Pulmonary artery endothelial cell (primary cell): ENCODE data around the gene TTBK2. TPM values are rescaled to one million over a fixed set of nuclear protein-coding genes. Genes with fewer than 3 reads are reported as not detected.
"Not testable (repeated sequence)": the region's sequence is repeated elsewhere in the genome, so short reads cannot be mapped to it uniquely, and the experiment has no call there.

Source experiments
- DNase-seq: peaks from one replicate; pipeline ENCODE4 v3.0.0-alpha.2; 2011; ENCODE audit warnings: low read depth, low spot score
- total RNA-seq: library from RNA; depleted of rRNA; stranded (reverse); fragments of >200 nt; gene quantifications from 2 replicates; pipeline ENCODE4 v1.2.3, GENCODE V29; 2014

Gene TTBK2
- total RNA-seq, 1 donor from 2014 or later, result 7.6 TPM

DNA sequence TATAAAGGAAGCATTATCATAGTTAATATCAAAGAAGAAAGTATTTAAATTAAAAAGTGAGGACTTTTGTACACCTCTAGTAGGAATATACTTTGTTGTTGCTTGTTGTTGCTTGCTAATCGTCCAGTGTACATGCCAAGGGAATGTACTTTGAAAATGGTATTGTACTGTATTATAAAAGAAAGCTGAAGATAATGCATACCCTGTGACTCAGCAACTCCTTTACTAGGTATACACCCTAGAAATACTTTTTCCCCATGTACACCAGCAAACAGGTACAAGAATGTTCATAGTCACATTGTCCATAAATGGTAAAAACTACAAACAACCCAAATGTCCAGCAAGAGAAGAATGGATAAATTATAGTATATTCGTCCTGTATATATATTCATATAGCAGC, 12.0 kb downstream of the TTBK2 start:
- no peak for DNase-seq

- no peak for DNase-seq
Observed at GRCh38 chr15:42903388-42904324, 16.9 kb downstream of the TTBK2 start.

- DNase-seq, result not testable (repeated sequence)
Observed at GRCh38 chr15:42893911-42894310, 26.7 kb downstream of the TTBK2 start.

GRCh38 chr15:42891569-42891968, 29.0 kb downstream of the TTBK2 start:
- DNase-seq, result no peak

GRCh38 chr15:42890161-42890913, 30.2 kb downstream of the TTBK2 start:
- peak; percentile 97 for DNase-seq

DNA sequence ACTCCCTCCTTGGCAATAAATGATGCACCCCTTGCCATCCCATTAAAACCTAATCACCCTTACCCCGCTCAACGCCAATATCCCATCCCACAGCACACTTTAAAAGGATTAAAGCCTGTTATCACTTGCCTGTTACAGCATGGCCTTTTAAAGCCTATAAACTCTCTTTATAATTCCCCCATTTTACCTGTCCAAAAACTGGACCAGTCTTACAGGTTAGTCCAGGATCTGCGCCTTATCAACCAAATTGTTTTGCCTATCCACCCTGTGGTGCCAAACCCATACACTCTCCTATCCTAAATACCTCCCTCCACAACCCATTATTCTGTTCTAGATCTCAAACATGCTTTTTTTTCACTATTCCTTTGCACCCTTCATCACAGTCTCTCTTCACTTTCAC, 33.2 kb downstream of the TTBK2 start:
- not testable (repeated sequence) for DNase-seq

DNA sequence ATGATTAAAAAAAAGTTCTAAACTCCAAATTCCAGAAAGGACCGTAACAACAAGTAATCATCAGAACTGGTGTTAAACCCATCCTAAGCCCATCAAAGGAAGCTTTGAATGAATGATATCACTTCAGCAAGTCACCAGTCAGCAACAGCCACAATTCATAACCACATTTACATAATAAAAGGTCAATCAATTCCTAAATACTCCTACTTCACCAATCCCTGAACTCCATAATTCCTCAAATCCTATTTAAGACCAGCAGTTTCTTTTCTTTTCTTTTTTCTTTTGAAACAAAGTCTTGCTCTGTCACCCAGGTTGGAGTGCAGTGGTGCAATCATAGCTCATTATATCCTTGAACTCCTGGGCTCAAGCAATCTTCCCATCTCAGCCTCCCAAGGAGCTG, 40.5 kb downstream of the TTBK2 start:
- no peak for DNase-seq

- DNase-seq, result no peak
Observed at GRCh38 chr15:42879443-42879842, 41.1 kb downstream of the TTBK2 start.

GRCh38 chr15:42876224-42876623, 44.4 kb downstream of the TTBK2 start:
- DNase-seq, result no peak

DNA sequence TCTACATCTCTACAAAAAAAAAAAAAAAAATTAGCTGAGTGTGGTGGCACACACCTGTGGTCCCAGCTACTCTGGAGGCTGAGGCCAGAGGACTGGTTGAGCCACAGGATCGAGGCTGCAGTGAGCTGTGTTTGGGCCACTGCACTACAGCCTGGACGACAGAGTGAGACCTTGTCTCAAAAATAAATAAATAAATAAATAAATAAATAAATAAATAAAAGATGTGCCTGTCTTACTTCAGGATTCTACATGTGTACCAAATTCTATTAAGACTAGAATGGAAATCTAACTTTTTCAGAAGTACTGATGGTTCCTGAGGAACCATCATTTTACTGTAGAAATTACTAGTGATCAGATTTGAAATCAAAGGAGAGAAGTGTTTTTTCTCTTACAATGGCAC, 51.9 kb downstream of the TTBK2 start:
- DNase-seq, result no peak

DNA sequence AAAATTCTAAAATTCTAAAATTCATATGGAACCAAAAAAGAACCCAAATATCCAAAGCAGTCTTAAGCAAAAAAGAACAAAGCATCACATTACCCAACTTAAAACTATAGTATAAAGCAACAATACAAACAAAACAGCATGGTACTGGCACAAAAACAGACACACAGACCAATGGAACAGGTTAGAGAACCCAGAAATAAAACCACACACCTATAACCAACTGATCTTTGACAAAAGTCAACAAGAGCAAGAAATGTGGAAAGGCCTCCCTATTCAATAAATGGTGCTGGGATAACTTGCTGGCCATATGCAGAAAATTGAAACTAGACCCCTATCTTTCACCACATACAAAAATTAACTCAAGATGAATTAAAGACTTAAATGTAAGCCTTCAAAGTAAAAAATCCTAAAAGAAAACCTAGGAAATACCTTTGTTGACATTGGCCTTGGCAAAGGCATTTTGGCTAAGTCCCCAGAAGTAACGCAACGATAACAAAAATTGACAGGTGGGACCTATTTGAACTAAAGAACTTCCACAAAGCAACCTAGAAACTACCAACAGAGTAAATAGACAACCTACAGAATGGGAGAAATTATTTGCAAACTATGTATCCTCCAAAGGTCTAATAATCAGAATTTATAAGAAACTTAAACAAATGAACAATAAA, 56.9 kb downstream of the TTBK2 start:
- DNase-seq, result no peak

- no peak for DNase-seq
Observed at GRCh38 chr15:42858999-42859789, 61.4 kb downstream of the TTBK2 start.

- DNase-seq, result no peak
Observed at GRCh38 chr15:42858540-42858939, 62.0 kb downstream of the TTBK2 start.

- DNase-seq, result no peak
Observed at GRCh38 chr15:42854576-42854975, 66.0 kb downstream of the TTBK2 start.

GRCh38 chr15:42849836-42850235, 70.7 kb downstream of the TTBK2 start:
- DNase-seq, result no peak

DNA sequence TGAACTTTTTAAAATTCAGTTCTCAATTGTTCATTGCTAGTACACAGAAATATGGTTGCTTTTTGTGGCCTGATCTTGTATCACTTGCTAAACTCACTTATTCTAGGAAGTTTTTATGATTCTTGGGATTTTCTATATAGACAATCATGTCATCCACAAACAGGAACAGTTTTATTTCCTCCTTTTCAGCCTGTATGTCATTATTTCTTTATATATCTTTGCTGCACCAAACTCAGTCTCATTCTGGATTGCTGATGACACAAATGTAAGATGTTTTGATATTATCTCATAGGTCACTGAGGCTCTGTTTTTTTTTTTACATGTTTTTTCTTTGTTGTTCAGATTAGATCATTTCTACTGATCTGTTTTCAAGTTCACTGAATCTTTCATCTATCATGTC, 71.7 kb downstream of the TTBK2 start:
- no peak for DNase-seq

DNA sequence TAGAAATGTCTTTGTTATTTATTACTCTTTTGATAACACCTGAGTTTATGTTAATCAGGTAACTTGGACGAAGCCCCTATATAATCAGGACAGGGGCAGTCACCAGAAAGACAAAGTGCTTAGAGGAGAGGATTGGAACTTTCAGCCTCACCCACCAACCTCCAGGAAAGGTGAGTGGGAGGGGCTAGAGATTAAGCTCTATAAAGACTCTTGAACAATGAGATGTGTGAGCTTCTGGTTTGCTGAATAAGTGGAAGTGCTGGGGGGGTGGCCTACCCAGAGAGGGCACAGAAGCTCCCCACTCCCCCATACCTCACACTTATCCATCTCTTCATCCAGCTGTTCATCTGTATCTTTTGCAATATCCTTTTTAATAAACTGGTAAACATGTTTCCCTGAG, 73.9 kb downstream of the TTBK2 start:
- no peak for DNase-seq

DNA sequence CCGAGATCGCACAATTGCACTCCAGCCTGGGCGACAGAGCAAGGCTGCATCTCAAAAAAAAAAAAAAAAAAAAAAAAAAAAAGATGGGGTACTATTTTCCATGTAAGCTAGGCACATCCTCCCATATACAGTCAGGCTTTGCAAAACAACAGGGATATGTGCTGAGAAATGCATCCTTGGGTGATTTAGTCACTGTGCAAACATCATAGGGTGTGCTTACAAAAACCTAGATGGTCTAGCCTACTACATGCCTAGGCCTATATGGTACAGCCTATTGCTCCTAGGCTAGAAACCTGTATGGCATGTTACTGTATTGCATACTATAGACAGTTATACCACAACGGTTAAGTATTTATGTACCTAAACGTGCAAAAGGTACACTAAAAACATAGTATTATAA, 75.0 kb downstream of the TTBK2 start:
- no peak for DNase-seq

DNA sequence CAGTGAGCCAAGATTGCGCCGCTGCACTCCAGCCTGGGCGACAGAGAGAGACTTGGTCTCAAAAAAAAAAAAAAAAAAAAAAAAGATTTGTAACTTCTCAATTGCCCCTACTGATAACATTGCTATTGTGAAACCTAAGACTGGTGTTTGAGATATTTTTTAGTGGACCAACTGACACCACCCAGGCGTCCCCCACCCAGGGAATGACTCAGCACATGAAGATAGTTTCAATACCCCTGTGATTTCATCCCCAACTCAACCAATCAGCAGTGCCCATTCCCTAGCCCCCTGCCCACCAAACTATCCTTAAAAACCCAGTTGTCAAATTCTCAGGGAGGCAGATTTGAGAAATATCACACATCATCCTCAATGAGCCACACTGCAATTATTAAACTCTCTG, 76.9 kb downstream of the TTBK2 start:
- no peak for DNase-seq

DNA sequence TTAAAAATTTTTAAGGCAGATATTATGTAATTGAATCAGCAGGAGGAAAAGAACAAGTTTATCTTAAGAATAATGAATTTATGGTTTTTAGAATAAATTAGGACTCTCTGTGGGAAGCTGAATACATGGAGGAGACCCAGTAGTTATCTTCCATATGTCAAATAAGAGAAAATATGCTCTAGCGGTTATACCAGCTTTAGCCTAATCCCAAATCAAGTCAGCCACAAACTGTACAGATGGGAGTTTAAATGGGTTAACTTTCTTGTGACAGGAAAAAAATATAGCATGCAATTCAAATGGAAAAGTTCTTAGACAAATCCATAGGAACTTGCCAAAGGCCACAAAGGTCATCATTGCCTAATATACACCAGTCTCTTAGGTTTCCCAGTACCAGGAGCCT, 84.3 kb downstream of the TTBK2 start:
- no peak for DNase-seq

GRCh38 chr15:42832576-42832975, 88.0 kb downstream of the TTBK2 start:
- DNase-seq, result no peak
